ENCODE data around the gene NLRP12.

DNA sequence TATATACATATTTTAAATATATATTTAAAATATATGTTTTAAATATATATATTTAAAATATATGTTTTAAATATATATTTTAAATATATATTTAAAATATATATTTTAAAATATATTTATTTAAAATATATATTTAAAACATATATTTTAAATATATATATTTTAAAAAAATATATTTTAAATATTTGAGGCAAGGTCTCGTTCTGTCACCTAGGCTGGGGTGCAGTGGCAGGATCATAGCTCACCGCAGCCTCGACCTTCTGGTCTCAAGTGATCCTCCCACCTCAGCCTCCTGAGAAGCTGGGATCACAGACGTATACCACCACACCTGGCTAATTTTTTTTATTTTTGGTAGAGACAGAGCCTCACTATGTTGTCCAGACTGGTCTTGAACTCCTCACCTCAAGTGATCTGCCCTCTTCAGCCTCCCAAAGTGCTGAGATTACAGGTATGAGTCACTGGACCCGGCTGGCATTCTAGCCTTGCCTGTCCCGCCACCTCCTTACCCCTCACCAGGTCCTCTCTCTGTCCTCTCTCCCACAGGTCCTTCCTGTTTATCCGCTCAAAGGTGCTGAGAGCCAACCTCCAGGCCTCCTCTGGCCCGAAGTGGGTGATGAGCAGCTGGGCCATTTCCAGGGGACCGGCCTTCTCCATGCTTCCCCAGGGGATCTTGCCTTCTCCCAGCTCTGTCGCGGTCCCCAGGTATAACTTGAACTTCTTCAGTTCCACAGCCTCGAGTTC, 564 bp downstream of the NLRP12 start:
- TF ChIP-seq, protein P1, sequence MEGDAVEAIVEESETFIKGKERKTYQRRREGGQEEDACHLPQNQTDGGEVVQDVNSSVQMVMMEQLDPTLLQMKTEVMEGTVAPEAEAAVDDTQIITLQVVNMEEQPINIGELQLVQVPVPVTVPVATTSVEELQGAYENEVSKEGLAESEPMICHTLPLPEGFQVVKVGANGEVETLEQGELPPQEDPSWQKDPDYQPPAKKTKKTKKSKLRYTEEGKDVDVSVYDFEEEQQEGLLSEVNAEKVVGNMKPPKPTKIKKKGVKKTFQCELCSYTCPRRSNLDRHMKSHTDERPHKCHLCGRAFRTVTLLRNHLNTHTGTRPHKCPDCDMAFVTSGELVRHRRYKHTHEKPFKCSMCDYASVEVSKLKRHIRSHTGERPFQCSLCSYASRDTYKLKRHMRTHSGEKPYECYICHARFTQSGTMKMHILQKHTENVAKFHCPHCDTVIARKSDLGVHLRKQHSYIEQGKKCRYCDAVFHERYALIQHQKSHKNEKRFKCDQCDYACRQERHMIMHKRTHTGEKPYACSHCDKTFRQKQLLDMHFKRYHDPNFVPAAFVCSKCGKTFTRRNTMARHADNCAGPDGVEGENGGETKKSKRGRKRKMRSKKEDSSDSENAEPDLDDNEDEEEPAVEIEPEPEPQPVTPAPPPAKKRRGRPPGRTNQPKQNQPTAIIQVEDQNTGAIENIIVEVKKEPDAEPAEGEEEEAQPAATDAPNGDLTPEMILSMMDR (conservative IDR thresholded peaks at IDR 0.05 in 1 of 2, IDR thresholded peaks at IDR 0.05 in 1 of 2; ENCODE audit: low read depth in 1 of 2, low read length in 2 of 2) = no peak
- no peak for TF ChIP-seq EZH2 (IDR thresholded peaks at IDR 0.05; ENCODE audit: low read length, missing control alignments)
